GM21717 (cell line): ENCODE measurements around the gene FHAD1.
"Not testable (repeated sequence)": the region's sequence is repeated elsewhere in the genome, so short reads cannot be mapped to it uniquely, and the experiment has no call there.

ENCODE experiments used
- ATAC-seq: cut with Tn5 transposase; IDR thresholded peaks from one replicate; pipeline ENCODE4 v1.9.1; 2021; ENCODE audit warnings: mild to moderate bottlenecking, moderate library complexity; ENCODE audit not compliant: unreplicated experiment

The FHAD1 gene

GRCh38 chr1:15430787-15431570 is 184.0 kb downstream of the FHAD1 start:
- ATAC-seq, result no peak

GRCh38 chr1:15431571-15431948 is 184.5 kb downstream of the FHAD1 start:
- ATAC-seq, result no peak

- no peak for ATAC-seq
These were observed 185.3 kb downstream of the FHAD1 start for GRCh38 chr1:15432324-15432723.

- ATAC-seq, result no peak
These were observed 186.4 kb downstream of the FHAD1 start for GRCh38 chr1:15433471-15433870.

- ATAC-seq, result not testable (repeated sequence)
These were observed 187.7 kb downstream of the FHAD1 start for GRCh38 chr1:15434739-15435138.

- no peak for ATAC-seq
These were observed 188.4 kb downstream of the FHAD1 start for GRCh38 chr1:15435239-15436077.

- no peak for ATAC-seq
These were observed 189.9 kb downstream of the FHAD1 start for GRCh38 chr1:15436881-15437442.

- ATAC-seq, result no peak
These were observed 192.3 kb downstream of the FHAD1 start for GRCh38 chr1:15439325-15439724.

GRCh38 chr1:15440357-15440756 is 193.3 kb downstream of the FHAD1 start:
- ATAC-seq, result no peak

GRCh38 chr1:15441247-15441646 is 194.2 kb downstream of the FHAD1 start:
- ATAC-seq, result no peak

GRCh38 chr1:15442119-15442518 is 195.1 kb downstream of the FHAD1 start:
- no peak for ATAC-seq

- ATAC-seq, result no peak
These were observed 195.7 kb downstream of the FHAD1 start for GRCh38 chr1:15442759-15443158.

GRCh38 chr1:15443281-15443680 is 196.3 kb downstream of the FHAD1 start:
- ATAC-seq, result no peak

- ATAC-seq, result no peak
These were observed 197.7 kb downstream of the FHAD1 start for GRCh38 chr1:15444468-15445389.

GRCh38 chr1:15445390-15446122 is 198.5 kb downstream of the FHAD1 start:
- no peak for ATAC-seq

GRCh38 chr1:15446212-15446611 is 199.2 kb downstream of the FHAD1 start:
- no peak for ATAC-seq
